ENCODE results near the gene BTRC. TPM values are rescaled to one million over a fixed set of nuclear protein-coding genes. Genes with fewer than 3 reads are reported as not detected.

The BTRC gene
- total RNA-seq, 1 donor = 6.7 TPM

DNA sequence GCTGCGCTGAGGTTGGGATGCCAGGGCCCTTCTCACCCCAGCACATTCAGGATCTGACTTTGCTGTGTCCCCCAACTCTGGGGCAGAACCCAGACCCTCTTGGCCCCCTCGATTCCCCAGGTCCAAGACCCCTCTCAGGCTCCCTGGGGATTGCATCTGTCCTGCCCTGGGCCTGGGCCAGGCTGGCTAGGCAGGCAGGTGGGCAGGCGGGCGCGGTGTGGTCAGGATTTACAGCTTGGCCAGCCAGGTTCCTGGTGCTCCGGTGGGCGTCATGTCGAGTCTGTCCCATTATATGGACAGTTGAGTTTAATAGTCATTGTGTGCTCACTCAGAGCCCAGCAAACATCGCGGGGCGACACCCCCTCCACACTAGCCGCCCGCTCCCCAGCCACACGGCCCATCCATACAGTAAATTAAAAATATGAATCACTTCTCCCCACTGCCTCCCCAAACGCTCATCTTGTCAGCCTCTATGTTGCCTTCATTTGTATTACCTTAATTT, 210.6 kb downstream of the BTRC start:
- no peak for DNase-seq (ENCODE audit: low read depth in 2 of 3, low spot score in 2 of 3)

GRCh38 chr10:101565370-101565900, 211.5 kb downstream of the BTRC start:
- DNase-seq (ENCODE audit: low read depth in 2 of 3, low spot score in 2 of 3) = no peak

- DNase-seq (ENCODE audit: low read depth in 2 of 3, low spot score in 2 of 3) = no peak
Measured at GRCh38 chr10:101565936-101566332, 212.0 kb downstream of the BTRC start.

DNA sequence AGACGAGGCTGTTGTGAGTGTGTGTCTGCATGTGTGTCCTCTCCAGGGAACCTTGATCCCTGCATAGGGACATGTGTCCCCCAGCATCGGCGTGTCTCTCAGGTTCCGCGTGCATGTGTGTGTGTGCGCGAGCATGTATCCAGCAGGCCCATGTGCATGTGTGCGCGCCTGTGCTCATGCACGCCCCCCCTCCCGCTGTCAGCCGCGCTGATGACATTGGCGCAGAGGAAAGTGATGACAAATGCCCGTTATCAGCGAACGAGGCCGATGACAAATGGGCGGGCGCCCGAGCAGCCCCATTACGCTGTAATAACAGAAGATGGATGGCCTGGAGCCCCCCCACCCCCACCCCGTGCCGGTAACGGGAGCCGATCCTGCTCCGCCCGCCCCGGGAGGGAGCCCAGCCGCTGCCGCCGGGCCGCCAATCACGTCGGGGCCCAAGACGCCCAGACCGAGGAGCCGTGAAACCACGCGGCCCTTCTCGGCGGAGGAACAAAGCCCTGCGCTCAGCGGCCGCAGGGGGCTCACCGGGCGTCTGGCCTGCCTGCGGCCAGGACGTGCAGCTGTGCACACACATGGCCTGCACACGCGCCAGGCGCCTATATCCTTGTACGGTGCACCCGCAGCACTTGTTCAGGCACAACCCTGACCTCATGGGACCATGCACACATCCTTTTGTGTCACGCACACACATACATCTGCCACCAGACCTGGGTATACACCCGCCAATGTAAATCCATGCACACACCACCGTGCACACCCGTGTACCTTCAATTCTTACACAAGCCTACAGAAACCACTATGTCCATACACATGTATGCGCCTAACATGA, 212.6 kb downstream of the BTRC start:
- peak in 2 of 3 donors; percentile 36 to 49 for DNase-seq (ENCODE audit: low read depth in 2 of 3, low spot score in 2 of 3)

DNA sequence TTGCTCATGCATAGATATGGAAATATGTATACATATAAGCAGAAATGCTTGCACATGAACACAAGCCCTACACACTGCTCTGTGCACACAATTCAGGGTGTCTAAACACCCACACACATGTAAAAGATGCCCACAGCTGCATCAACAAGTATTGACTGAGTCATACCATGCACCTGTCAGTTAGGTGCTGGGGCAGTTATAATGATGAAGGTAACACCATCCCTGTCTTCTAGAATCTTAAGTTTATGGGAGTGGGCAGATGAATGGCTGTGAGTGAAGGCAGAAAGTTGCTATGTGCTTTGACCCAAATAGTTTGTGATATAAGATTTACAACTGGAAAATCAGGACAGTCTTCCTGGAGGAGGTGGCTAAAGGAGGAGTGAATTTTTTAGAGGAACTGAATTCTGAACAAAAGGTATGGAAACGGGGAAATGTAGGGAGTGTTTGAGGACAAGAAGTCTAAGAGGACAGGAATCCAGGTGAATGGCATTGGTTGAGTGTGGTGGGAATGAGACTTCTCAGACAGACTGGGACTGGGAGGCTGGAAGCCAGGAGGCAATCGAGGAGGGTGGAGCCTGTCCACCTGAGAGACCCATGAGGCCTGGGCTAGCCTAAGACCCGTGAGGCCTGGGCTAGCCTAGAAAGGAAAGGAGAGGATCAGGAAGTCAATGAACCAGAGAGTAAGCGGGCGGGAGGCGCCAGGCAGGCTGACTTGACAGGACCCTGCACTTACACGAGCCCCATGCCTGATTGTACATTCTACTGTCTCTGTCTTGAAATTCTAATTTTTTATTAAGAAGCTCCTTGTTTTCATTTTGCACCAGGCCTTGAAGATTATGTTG, 213.4 kb downstream of the BTRC start:
- DNase-seq (ENCODE audit: low read depth in 2 of 3, low spot score in 2 of 3) = no peak

DNA sequence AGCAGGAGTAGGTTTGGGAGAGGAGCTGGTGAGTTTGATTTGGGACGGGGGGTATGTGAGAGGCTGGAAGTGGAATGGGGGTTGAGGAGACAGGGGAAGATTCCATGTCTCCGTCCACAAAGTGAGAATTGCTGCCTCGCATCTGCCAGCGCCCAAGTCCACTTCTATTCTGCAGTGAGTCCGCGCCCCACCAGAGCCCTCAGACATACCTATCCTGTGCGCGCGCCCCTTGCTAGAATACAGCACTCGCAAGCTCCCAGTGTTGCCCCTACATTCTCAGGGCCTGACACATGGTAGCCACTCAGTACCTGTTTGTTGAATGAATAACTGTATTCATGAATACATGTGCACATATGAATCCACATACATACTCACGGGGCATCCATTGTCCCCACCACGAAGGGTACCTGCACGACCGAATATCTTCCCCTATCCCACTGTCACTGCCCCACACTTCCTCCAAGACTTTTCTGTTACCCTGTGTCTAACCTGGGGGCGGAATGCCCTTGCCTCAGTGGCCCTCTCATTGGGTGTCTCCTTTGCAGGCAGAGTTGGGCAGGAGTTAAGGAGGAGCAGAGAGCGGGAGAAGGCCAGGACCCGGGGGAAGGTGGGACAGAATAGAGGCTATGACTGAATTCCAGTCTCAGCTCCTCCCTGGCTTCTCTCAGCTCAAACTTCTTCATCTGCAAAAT, 214.2 kb downstream of the BTRC start:
- DNase-seq (ENCODE audit: low read depth in 2 of 3, low spot score in 2 of 3) = no peak

- DNase-seq (ENCODE audit: low read depth in 2 of 3, low spot score in 2 of 3) = no peak
Measured at GRCh38 chr10:101569323-101569621, 215.3 kb downstream of the BTRC start.

DNA sequence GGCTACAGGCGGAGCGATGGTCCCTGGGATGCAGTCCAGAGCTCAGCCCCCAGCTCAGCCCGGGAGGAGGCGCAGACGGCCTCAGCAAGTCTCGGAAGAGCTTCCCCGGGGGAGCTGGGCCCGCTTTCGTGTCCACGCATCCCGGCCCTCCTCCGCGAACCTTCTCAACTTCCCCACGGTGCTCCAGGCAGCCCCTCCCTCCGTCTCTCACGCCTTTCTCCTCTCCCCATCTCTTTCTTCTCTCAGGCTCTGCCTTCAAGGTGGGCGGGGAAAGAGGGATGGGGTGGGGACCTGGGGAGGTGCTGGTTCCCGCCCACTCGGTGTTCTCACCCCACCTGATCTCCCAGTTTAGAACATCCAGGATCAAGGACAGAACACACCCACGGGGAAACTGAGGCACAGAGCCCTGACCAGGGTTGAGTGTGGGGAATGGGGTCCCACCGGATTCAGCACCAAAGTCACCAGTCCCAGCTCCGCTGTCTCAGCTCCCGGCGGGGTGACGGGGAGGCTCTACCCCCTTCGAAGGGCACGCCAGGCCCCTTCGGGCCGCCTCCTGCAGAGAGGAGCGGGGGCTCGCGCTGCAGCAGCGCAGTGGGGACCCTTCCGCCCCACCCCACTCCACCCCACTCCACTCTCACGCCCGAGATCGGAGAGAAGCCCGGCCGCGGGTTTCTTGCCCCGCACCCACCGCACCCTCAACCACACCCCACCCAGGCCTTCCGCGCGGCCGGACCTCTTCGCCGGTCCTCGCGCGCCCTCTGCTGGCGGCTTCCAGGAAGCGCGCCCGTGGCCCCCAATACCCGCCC, 215.9 kb downstream of the BTRC start:
- DNase-seq (ENCODE audit: low read depth in 2 of 3, low spot score in 2 of 3) = peak; percentile 68 to 78 (median 73)

DNA sequence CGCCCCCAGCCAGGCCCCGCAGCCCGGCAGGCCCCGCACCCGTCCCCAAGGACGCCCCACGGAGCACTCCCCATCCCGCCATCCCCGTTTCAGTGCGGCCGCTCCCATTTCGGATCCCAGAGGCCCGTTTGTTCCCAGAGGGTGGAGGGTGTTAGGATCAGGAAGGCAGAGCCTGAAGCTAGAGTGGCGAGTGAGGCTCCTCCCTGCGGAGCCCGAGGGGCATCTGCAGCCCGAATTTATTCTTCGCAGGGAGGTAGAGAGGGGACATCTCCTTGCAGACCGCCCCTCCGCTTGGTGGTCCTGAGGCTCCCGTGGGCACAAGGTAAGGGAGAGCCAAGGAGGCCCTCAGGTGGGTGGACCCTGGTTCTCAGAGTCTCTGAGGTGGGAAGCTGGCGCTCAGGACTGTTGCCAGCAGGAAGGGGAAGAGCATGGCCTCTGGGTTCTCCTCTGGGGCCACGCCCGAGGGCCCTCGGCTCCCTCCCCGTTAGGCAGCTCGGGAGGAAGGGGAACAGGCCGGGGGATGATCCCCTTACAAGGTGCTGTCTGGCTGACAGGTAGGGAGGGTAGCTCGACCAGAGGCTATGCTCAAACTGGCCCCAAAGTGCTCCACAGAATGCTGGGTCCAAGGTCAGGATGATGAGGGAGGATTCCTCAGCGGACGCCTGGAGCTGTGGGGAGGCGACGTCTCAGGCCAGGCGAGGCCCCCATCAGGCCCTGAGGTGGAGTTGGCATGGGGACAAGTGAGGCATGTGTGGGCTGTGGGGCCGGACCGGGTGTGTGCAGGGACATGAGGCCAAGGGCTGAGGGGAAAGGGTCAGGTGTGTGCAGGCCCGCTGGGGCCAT, 216.7 kb downstream of the BTRC start:
- peak in 1 of 3 donors; percentile 28 for DNase-seq (ENCODE audit: low read depth in 2 of 3, low spot score in 2 of 3)

GRCh38 chr10:101571271-101571925, 217.4 kb downstream of the BTRC start:
- no peak for DNase-seq (ENCODE audit: low read depth in 2 of 3, low spot score in 2 of 3)

DNA sequence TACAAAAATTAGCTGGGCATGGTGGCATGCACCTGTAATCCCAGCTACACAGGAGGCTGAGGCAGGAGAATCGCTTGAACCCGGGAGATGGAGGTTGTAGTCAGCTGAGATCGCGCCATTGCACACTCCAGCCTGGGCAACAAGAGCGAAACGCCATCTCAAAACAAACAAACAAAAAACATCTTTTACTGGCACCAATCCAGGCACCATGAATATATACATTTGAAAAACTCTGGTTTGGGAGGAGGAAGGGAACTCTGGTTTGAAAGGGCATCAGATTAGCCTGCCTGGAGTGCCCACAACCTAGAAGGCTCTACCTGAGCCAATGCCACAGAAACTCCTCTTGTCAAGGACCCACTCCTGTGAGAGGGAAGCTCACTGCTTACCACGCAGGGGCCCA, 218.2 kb downstream of the BTRC start:
- no peak for DNase-seq (ENCODE audit: low read depth in 2 of 3, low spot score in 2 of 3)

DNA sequence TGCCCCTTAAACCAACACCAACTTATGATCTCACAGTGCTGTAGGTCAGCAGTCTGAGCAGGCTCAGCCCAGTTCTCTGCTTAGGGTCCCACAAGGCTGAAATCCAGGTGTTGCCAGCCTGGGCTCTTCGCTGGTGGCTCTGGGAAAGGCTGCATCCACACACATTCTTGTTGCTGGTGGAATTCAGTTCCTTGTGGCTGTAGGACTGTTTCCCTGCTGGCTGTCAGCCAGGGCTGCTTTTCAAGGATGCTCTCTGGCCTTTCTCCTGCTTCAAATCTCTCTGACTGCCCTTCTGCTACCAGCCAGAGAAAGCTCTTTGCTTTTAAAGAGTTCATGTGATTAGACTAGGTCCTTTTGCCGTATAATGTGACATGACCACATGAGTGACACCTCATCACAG, 218.8 kb downstream of the BTRC start:
- no peak for DNase-seq (ENCODE audit: low read depth in 2 of 3, low spot score in 2 of 3)

DNA sequence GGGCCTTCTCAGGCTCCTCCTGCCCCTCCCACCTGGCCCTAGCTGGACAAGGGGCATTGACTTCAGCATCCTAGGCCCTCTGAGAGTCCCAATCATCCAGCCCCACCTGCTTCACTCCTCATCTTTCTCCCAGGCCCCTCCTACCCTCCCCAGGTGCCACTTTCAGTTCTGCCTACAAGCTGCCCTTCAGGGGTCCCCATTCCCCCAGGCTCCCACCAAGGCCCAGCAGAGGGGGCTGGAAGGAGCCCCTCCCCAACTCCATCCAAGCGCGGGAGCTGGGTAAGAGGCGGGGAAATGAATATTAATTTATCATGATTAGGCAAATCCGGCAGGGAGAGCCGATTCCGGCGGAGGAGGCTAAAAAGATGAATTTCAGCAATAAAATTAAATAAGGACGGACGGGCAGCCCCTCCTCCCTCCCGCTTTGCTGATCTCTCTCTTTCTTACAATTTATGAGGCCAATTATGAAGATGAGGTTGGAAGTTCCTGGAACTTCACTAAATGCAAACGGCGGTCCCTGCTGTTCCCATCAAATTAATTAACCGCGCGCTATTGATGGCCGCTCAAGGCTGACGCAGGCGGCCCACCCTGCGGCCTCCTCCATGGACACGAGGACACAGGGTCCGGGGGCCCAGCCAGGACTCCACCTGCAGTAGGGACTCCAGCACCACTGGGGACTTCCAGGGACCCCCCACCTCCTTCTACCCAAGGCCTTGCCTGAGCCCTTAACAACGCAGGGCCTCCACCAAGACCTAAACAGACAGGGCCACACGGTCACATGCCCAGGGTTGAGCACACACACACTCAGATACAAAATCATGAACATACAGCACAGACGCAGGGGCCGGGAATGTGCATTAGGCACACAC, 220.2 kb downstream of the BTRC start:
- DNase-seq (ENCODE audit: low read depth in 2 of 3, low spot score in 2 of 3) = no peak

- no peak for DNase-seq (ENCODE audit: low read depth in 2 of 3, low spot score in 2 of 3)
Measured at GRCh38 chr10:101575091-101575490, 221.1 kb downstream of the BTRC start.

- DNase-seq (ENCODE audit: low read depth in 2 of 3, low spot score in 2 of 3) = peak in 2 of 3 donors; percentile 48 to 66
Measured at GRCh38 chr10:101575580-101576210, 221.7 kb downstream of the BTRC start.

- no peak for DNase-seq (ENCODE audit: low read depth in 2 of 3, low spot score in 2 of 3)
Measured at GRCh38 chr10:101576211-101576863, 222.4 kb downstream of the BTRC start.
